ENCODE data around the gene ZNF330.

DNA sequence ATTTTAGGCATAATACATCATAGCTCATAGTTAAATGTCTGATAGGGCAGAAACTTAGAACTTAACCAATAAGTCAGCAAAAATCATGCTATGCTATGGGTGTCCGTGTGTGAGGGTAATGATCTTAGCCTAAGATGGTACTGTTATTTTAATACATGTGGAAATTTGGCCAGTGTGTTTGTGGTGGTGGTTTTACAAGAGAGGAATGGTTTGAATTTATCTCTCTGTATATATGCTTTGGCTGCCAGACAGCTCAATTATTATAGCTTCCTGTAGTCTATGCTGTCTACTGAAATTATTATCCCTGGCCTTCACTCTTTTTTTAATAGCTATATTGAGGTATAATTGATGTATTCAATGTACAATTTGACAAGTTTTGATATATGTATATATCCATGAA, 21.3 kb downstream of the ZNF330 start:
- no peak for TF ChIP-seq EZH2 (IDR thresholded peaks at IDR 0.05; ENCODE audit: low read length)
- TF ChIP-seq, protein P1, sequence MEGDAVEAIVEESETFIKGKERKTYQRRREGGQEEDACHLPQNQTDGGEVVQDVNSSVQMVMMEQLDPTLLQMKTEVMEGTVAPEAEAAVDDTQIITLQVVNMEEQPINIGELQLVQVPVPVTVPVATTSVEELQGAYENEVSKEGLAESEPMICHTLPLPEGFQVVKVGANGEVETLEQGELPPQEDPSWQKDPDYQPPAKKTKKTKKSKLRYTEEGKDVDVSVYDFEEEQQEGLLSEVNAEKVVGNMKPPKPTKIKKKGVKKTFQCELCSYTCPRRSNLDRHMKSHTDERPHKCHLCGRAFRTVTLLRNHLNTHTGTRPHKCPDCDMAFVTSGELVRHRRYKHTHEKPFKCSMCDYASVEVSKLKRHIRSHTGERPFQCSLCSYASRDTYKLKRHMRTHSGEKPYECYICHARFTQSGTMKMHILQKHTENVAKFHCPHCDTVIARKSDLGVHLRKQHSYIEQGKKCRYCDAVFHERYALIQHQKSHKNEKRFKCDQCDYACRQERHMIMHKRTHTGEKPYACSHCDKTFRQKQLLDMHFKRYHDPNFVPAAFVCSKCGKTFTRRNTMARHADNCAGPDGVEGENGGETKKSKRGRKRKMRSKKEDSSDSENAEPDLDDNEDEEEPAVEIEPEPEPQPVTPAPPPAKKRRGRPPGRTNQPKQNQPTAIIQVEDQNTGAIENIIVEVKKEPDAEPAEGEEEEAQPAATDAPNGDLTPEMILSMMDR (optimal IDR thresholded peaks at IDR 0.05 in 1 of 3, IDR thresholded peaks at IDR 0.05 in 1 of 3, conservative IDR thresholded peaks at IDR 0.05 in 1 of 3; ENCODE audit: extremely low read depth in 1 of 3, insufficient read depth in 2 of 3, low read length in 3 of 3): no peak
